GM20000 (cell line): ENCODE results near the gene WNK2.
"Not testable (repeated sequence)": the region's sequence is repeated elsewhere in the genome, so short reads cannot be mapped to it uniquely, and the experiment has no call there.

Source experiments
- DNase-seq: peaks from one replicate; pipeline ENCODE4 v3.0.0; 2012; ENCODE audit warnings: low spot score
- CTCF ChIP-seq: IDR thresholded peaks from 2 replicates; pipeline ENCODE4 v1.5.1; 2012; ENCODE audit warnings: mild to moderate bottlenecking, control low read depth; ENCODE audit errors: extremely low read depth, missing control alignments

Gene WNK2

GRCh38 chr9:93141771-93142483 lies 42.0 kb upstream of the WNK2 start:
- DNase-seq, result no peak
- TF ChIP-seq CTCF, result no peak

GRCh38 chr9:93143830-93144530 lies 40.0 kb upstream of the WNK2 start:
- TF ChIP-seq CTCF, result no peak
- DNase-seq, result no peak

- not testable (repeated sequence) for DNase-seq
Measured at GRCh38 chr9:93146696-93147095, 37.2 kb upstream of the WNK2 start.

- no peak for DNase-seq
- no peak for TF ChIP-seq CTCF
Measured at GRCh38 chr9:93147632-93148031, 36.3 kb upstream of the WNK2 start.

- DNase-seq, result no peak
- TF ChIP-seq CTCF, result no peak
Measured at GRCh38 chr9:93148721-93149120, 35.2 kb upstream of the WNK2 start.

- no peak for TF ChIP-seq CTCF
- DNase-seq, result no peak
Measured at GRCh38 chr9:93149361-93149760, 34.6 kb upstream of the WNK2 start.

GRCh38 chr9:93151097-93151784 lies 32.7 kb upstream of the WNK2 start:
- TF ChIP-seq CTCF, result no peak
- DNase-seq, result no peak
